GM12891 (cell line): ENCODE results near the gene SYT3.

Experiments used
- POLR2A ChIP-seq: IDR thresholded peaks from 2 replicates; pipeline ENCODE4 v1.6.1; 2011; ENCODE audit warnings: low read depth, low read length, control low read depth
- POLR2AphosphoS5 ChIP-seq: IDR thresholded peaks from 2 replicates; pipeline ENCODE4 v1.6.1; 2011; ENCODE audit warnings: low read depth, low read length, control low read depth
- POU2F2 ChIP-seq: IDR thresholded peaks from 2 replicates; pipeline ENCODE4 v1.6.1; 2011; ENCODE audit warnings: low read depth, mild to moderate bottlenecking, control low read depth, low read length, moderate library complexity
- SPI1 ChIP-seq: IDR thresholded peaks from 2 replicates; pipeline ENCODE4 v1.6.1; 2011; ENCODE audit warnings: low read depth, low read length, control low read depth
- TAF1 ChIP-seq: IDR thresholded peaks from 2 replicates; pipeline ENCODE4 v1.6.1; 2011; ENCODE audit warnings: low read depth, low read length, control low read depth

- no peak for TF ChIP-seq POLR2A
- no peak for TF ChIP-seq TAF1
- TF ChIP-seq SPI1 = no peak
- no peak for TF ChIP-seq POLR2AphosphoS5
- no peak for TF ChIP-seq POU2F2
Measured at GRCh38 chr19:50599427-50599826, 40.3 kb downstream of the SYT3 start.
